Adrenal gland (tissue), 5 donors: ENCODE results near the gene ZNRF1.

Experiments used
- CTCF ChIP-seq, 6 experiments: fragments of 450-650 bp in 4 of 6; fragments of 200-600 bp in 2 of 6; sonication (generic) in 1 of 6; IDR thresholded peaks; 1 replicate in 5 of 6; 2 replicates in 1 of 6; pipeline versions ENCODE4 v1.5.1 to v1.8.0; 2016 to 2021; ENCODE audit warnings: antibody characterized with exemption in 6 of 6, mild to moderate bottlenecking in 2 of 6, moderate library complexity in 1 of 6
- POLR2A ChIP-seq, 2 donors: fragments of 450-650 bp; IDR thresholded peaks; one replicate each; pipeline ENCODE4 v1.6.1; 2017; ENCODE audit warnings: antibody characterized with exemption in 2 of 2, mild to moderate bottlenecking in 2 of 2, moderate library complexity in 1 of 2
- donor health status: DM: no; HTN: no; CAD: no.

GRCh38 chr16:74997042-74997491 is 1.8 kb upstream of the ZNRF1 start:
- TF ChIP-seq CTCF (IDR thresholded peaks at IDR 0.05) (no peak), POLR2A (IDR thresholded peaks at IDR 0.05) (no peak)
